ENCODE results near the gene MRAP. TPM values are rescaled to one million over a fixed set of nuclear protein-coding genes. Genes with fewer than 3 reads are reported as not detected.

The MRAP gene
- total and polyA plus RNA-seq, 12 donors = 13.4 to 769 (median 105) TPM

GRCh38 chr21:32312976-32313375, 14.3 kb downstream of the MRAP start:
- peaks cover 6 to 7% of the 10 kb centered on the region in 2 donors for H3K4me1 ChIP-seq (replicated peaks in 1 of 2)
- DNase-seq = peak in 2 of 7 donors; percentile 11 to 44
- no peak overlapping the region for H3K4me3 ChIP-seq
- H3K27me3 ChIP-seq = no peaks in the 10 kb centered on the region
- intact Hi-C loops (cut with DNase I) = no loop called here
- H3K36me3 ChIP-seq (replicated peaks in 1 of 2) = peaks cover 0 to 59% of the 10 kb centered on the region in 2 donors
- no peaks in the 10 kb centered on the region for H3K9me3 ChIP-seq (replicated peaks in 1 of 3)
- 90 to 99% (median 94%) methylated on average over 6 of the region's 6 CpGs for WGBS, 4 donors
- H3K27ac ChIP-seq = no peak overlapping the region
- TF ChIP-seq POLR2A (IDR thresholded peaks at IDR 0.05) (no peak), CTCF (IDR thresholded peaks at IDR 0.05) (no peak)

DNA sequence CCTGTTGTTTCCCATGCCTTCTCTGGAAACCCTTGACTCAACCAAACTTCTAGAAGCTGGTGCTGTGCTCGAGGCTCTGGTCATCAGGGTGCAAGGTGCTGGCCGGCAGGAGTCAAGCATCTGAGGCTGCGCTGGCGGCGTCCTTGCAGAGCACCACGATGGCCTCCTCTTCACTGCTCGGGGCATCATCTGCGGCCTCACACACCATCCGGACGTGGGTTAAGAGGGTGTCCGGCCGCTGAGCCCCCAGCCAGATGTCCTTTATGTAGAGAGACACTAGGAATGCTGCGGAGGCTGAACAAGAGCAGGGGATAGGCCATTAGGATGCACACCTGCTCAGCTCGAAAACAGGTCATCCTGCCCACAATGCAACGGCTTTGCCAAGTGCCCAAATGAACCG, 16.2 kb downstream of the MRAP start:
- no peaks in the 10 kb centered on the region for H3K27me3 ChIP-seq
- H3K4me1 ChIP-seq (replicated peaks in 1 of 2) = no peaks in the 10 kb centered on the region
- DNase-seq = peak in 1 of 7 donors; percentile 44
- H3K36me3 ChIP-seq (replicated peaks in 1 of 2) = peaks cover 0 to 78% of the 10 kb centered on the region in 2 donors
- TF ChIP-seq CTCF (IDR thresholded peaks at IDR 0.05) = no peak
- TF ChIP-seq POLR2A (IDR thresholded peaks at IDR 0.05) = no peak
- WGBS, 4 donors = 95 to 100% (median 97%) methylated on average over 10 to 16 of the region's 16 CpGs
- no peaks in the 10 kb centered on the region for H3K9me3 ChIP-seq (replicated peaks in 1 of 3)
- intact Hi-C loops (cut with DNase I) = no loop called here
- H3K4me3 ChIP-seq = no peak overlapping the region
- no peak overlapping the region for H3K27ac ChIP-seq

DNA sequence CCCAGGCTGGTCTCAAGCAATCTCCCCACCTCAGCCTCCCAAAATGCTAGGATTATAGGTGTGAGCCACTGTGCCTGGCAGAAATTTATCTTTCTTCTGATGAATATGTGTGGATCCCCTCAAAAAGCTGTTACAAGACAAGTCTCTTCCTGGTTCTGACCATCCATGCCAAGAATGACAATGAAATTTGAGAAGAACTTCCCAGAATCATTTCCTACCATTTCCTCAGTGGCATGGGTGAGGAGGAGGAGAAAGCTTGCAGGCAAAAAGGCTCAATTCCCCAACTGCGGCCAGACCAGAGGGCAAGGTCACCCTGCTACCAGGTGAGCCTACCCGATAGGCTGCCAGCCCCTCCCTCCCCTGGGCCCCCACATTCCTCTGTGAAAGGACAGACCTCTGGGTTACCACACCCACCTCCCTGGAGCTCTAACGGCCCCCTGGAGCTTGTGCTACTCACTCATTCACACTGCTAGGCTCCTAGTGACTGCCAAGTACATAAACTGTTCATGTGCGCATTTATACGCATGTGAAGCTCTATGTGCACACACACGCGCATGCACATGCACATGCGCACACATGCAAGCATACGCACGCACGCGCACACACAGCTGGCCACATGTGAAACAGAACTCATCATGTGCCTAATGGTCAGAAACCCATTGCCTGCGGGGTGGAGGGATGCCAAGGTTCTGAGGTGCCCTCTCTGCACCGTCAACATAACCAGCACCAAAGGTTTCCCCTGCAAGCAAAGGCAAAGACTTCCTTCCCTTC, 17.0 kb downstream of the MRAP start:
- Histone ChIP-seq H3K27ac (no peak overlapping the region), H3K36me3 (replicated peaks in 1 of 2) (peaks cover 0 to 86% of the 10 kb centered on the region in 2 donors), H3K4me1 (replicated peaks in 1 of 2) (no peaks in the 10 kb centered on the region), H3K9me3 (replicated peaks in 1 of 3) (no peaks in the 10 kb centered on the region), H3K4me3 (no peak overlapping the region), H3K27me3 (no peaks in the 10 kb centered on the region)
- intact Hi-C loops (cut with DNase I) = no loop called here
- WGBS, 4 donors = 88 to 90% (median 88%) methylated on average over 13 to 14 of the region's 14 CpGs
- peak in 2 of 7 donors; percentile 18 to 50 for DNase-seq
- no peak for TF ChIP-seq CTCF (IDR thresholded peaks at IDR 0.05)
- TF ChIP-seq POLR2A (IDR thresholded peaks at IDR 0.05) = no peak

GRCh38 chr21:32316361-32317215, 17.9 kb downstream of the MRAP start:
- intact Hi-C loops (cut with DNase I) = no loop called here
- H3K36me3 ChIP-seq (replicated peaks in 1 of 2) = peaks cover 0 to 95% of the 10 kb centered on the region in 2 donors
- no peak overlapping the region for H3K27ac ChIP-seq
- peak in 2 of 7 donors; percentile 8 to 46 for DNase-seq
- no peaks in the 10 kb centered on the region for H3K9me3 ChIP-seq (replicated peaks in 1 of 3)
- no peaks in the 10 kb centered on the region for H3K4me1 ChIP-seq (replicated peaks in 1 of 2)
- 93 to 96% (median 93%) methylated on average over 6 to 22 of the region's 22 CpGs for WGBS, 4 donors
- H3K4me3 ChIP-seq = no peak overlapping the region
- TF ChIP-seq POLR2A (IDR thresholded peaks at IDR 0.05) (no peak), CTCF (IDR thresholded peaks at IDR 0.05) (no peak)
- H3K27me3 ChIP-seq = no peaks in the 10 kb centered on the region

All from adrenal gland (tissue), 12 donors.